Lower lobe of right lung (tissue), 2 donors: Measurements from ENCODE around the gene INAVA. TPM values are rescaled to one million over a fixed set of nuclear protein-coding genes. Genes with fewer than 3 reads are reported as not detected.

Source experiments
- ATAC-seq, 2 donors: fragments of 200-7000 bp; cut with Tn5 transposase; one replicate each; pipeline ENCODE4 v1.9.1; 2020 to 2022; ENCODE audit warnings: mild to moderate bottlenecking in 2 of 2, moderate library complexity in 2 of 2
- DNase-seq: peaks from one replicate; pipeline ENCODE4 v3.0.0-alpha.2; 2020
- H3K27ac ChIP-seq: fragments of 200-600 bp; one replicate; pipeline ENCODE4 v1.8.0; 2022
- H3K27me3 ChIP-seq: fragments of 200-600 bp; one replicate; pipeline ENCODE4 v1.8.0; 2022; ENCODE audit warnings: low read depth
- H3K36me3 ChIP-seq: fragments of 200-600 bp; one replicate; pipeline ENCODE4 v1.8.0; 2022; ENCODE audit warnings: mild to moderate bottlenecking
- H3K4me1 ChIP-seq: fragments of 200-600 bp; one replicate; pipeline ENCODE4 v1.8.0; 2022
- H3K4me3 ChIP-seq: fragments of 200-600 bp; one replicate; pipeline ENCODE4 v1.8.0; 2022; ENCODE audit warnings: mild to moderate bottlenecking
- H3K9me3 ChIP-seq: fragments of 200-600 bp; one replicate; pipeline ENCODE4 v1.8.0; 2022
- intact Hi-C: fragments of 100-400 bp; cut with DNase I; formaldehyde crosslinking; loops from one replicate; pipeline ENCODE4 v1.11.0; 2022
- total RNA-seq: library from RNA; stranded (reverse); fragmentation: NEBNext Ultra II Directional; extraction: Animal tissue kit (Norgen Biotek cat#: 25700); gene quantifications from one replicate; pipeline ENCODE4 v1.2.1, GENCODE V29; 2021
- TF ChIP-seq, protein P1 (sequence below): fragments of 200-600 bp; IDR thresholded peaks from one replicate; pipeline ENCODE4 v1.8.0; 2022; ENCODE audit warnings: antibody characterized with exemption, mild to moderate bottlenecking
- donor health status: DM: no; HTN: yes; CAD: no; lungs with severe emphysema.

INAVA gene
- total RNA-seq, 1 donor from 2014 or later: 7.8 TPM

- no peak overlapping the region for H3K27ac ChIP-seq
- DNase-seq (no peak), ATAC-seq (peak; percentile 45 to 50)
- H3K36me3 ChIP-seq: no peaks in the 10 kb centered on the region
- intact Hi-C loops: no loop called here
- peaks cover 55% of the 10 kb centered on the region for H3K27me3 ChIP-seq
- H3K4me1 ChIP-seq: peaks cover 14% of the 10 kb centered on the region
- H3K4me3 ChIP-seq: peak overlapping the region; percentile 41
- no peaks in the 10 kb centered on the region for H3K9me3 ChIP-seq
- TF ChIP-seq, protein P1, sequence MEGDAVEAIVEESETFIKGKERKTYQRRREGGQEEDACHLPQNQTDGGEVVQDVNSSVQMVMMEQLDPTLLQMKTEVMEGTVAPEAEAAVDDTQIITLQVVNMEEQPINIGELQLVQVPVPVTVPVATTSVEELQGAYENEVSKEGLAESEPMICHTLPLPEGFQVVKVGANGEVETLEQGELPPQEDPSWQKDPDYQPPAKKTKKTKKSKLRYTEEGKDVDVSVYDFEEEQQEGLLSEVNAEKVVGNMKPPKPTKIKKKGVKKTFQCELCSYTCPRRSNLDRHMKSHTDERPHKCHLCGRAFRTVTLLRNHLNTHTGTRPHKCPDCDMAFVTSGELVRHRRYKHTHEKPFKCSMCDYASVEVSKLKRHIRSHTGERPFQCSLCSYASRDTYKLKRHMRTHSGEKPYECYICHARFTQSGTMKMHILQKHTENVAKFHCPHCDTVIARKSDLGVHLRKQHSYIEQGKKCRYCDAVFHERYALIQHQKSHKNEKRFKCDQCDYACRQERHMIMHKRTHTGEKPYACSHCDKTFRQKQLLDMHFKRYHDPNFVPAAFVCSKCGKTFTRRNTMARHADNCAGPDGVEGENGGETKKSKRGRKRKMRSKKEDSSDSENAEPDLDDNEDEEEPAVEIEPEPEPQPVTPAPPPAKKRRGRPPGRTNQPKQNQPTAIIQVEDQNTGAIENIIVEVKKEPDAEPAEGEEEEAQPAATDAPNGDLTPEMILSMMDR: no peak
These were observed 21.5 kb upstream of the INAVA start for GRCh38 chr1:200873116-200873670.

GRCh38 chr1:200873671-200874397 is 20.9 kb upstream of the INAVA start:
- Histone ChIP-seq H3K4me3 (peak overlapping the region; percentile 41), H3K36me3 (no peaks in the 10 kb centered on the region), H3K27me3 (peaks cover 55% of the 10 kb centered on the region), H3K9me3 (no peaks in the 10 kb centered on the region), H3K4me1 (peaks cover 14% of the 10 kb centered on the region), H3K27ac (no peak overlapping the region)
- TF ChIP-seq, protein P1: no peak
- DNase-seq (no peak), ATAC-seq (peak; percentile 31 to 32)
- intact Hi-C loops: no loop called here

GRCh38 chr1:200874694-200875093 is 20.0 kb upstream of the INAVA start:
- TF ChIP-seq, protein P1: no peak
- intact Hi-C loops: no loop called here
- DNase-seq (no peak), ATAC-seq (no peak)
- H3K4me3 ChIP-seq: no peak overlapping the region
- H3K36me3 ChIP-seq: no peaks in the 10 kb centered on the region
- peaks cover 51% of the 10 kb centered on the region for H3K27me3 ChIP-seq
- peaks cover 14% of the 10 kb centered on the region for H3K4me1 ChIP-seq
- H3K9me3 ChIP-seq: no peaks in the 10 kb centered on the region
- H3K27ac ChIP-seq: no peak overlapping the region

DNA sequence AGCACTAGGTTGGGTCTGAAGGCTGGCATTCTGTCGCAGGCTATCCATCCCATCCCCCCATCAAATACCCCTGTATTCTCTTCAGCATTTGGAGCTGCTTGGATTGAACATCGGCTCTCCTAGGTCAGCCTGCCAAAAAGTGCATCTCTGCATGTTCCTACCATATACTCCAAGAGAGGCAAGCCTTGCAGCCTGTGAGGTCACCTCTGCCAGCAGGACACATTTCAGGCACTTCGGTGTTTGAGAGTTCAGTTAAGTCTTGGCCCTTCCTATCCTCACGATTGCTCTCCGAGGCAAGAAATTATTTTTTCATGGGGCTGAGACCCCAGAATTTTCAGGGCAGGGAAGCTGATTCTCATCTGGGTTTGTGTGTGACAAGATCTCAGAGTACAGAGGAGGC is 19.3 kb upstream of the INAVA start:
- TF ChIP-seq, protein P1: no peak
- no peak for DNase-seq
- intact Hi-C loops: no loop called here
- H3K4me1 ChIP-seq: peaks cover 14% of the 10 kb centered on the region
- no peaks in the 10 kb centered on the region for H3K36me3 ChIP-seq
- no peak for ATAC-seq
- no peak overlapping the region for H3K27ac ChIP-seq
- H3K4me3 ChIP-seq: no peak overlapping the region
- no peaks in the 10 kb centered on the region for H3K9me3 ChIP-seq
- H3K27me3 ChIP-seq: peaks cover 48% of the 10 kb centered on the region

GRCh38 chr1:200877010-200877409 is 17.7 kb upstream of the INAVA start:
- H3K27ac ChIP-seq: no peak overlapping the region
- H3K4me3 ChIP-seq: no peak overlapping the region
- peaks cover 38% of the 10 kb centered on the region for H3K27me3 ChIP-seq
- H3K36me3 ChIP-seq: no peaks in the 10 kb centered on the region
- ATAC-seq (no peak), DNase-seq (no peak)
- intact Hi-C loops: no loop called here
- no peaks in the 10 kb centered on the region for H3K9me3 ChIP-seq
- peaks cover 14% of the 10 kb centered on the region for H3K4me1 ChIP-seq
- TF ChIP-seq, protein P1: no peak
